ENCODE results near the gene TLCD3A. TPM values are rescaled to one million over a fixed set of nuclear protein-coding genes. Genes with fewer than 3 reads are reported as not detected.
"Not testable (repeated sequence)": the region's sequence is repeated elsewhere in the genome, so short reads cannot be mapped to it uniquely, and the experiment has no call there.

The TLCD3A gene
- total RNA-seq, 2 experiments from 2014 or later: 5.6 to 5.8 TPM

GRCh38 chr17:756010-756567, 23.7 kb downstream of the TLCD3A start:
- H3K9me3 Mint-ChIP-seq, H3K27ac Mint-ChIP-seq, H3K4me3 Mint-ChIP-seq, DNase-seq, POLR2A ChIA-PET, H3K27me3 Mint-ChIP-seq: not testable (repeated sequence)
- H3K4me1 Mint-ChIP-seq: peaks cover 15% of the 10 kb centered on the region
- CTCF ChIA-PET: interaction anchor here (1.3 kb wide), 2 partner anchors 8 to 19 kb away, joined by 3 to 6 read pairs; no protein-coding TSS in a partner anchor
- H3K36me3 Mint-ChIP-seq (ENCODE audit: low read depth): peaks cover 16% of the 10 kb centered on the region

- Mint-ChIP-seq H3K4me3 (no peak overlapping the region), H3K27ac (no peak overlapping the region), H3K4me1 (no peaks in the 10 kb centered on the region), H3K27me3 (no peaks in the 10 kb centered on the region), H3K9me3 (no peaks in the 10 kb centered on the region), H3K36me3 (ENCODE audit: low read depth) (peaks cover 29% of the 10 kb centered on the region)
- POLR2A ChIA-PET: no interaction called here
- no peak for DNase-seq
- CTCF ChIA-PET: interaction anchor here (0.9 kb wide), 1 partner anchor 172 kb away, joined by 3 read pairs; no protein-coding TSS in a partner anchor
These were observed 27.6 kb downstream of the TLCD3A start for GRCh38 chr17:759964-760363.

GRCh38 chr17:760371-760770, 28.0 kb downstream of the TLCD3A start:
- peaks cover 32% of the 10 kb centered on the region for H3K36me3 Mint-ChIP-seq (ENCODE audit: low read depth)
- no peak overlapping the region for H3K27ac Mint-ChIP-seq
- no peaks in the 10 kb centered on the region for H3K27me3 Mint-ChIP-seq
- no peaks in the 10 kb centered on the region for H3K4me1 Mint-ChIP-seq
- POLR2A ChIA-PET: no interaction called here
- H3K4me3 Mint-ChIP-seq: no peak overlapping the region
- DNase-seq: no peak
- CTCF ChIA-PET: no interaction called here
- H3K9me3 Mint-ChIP-seq: no peaks in the 10 kb centered on the region

GRCh38 chr17:767076-767475, 34.7 kb downstream of the TLCD3A start:
- H3K27ac Mint-ChIP-seq: no peak overlapping the region
- CTCF ChIA-PET: no interaction called here
- DNase-seq: no peak
- H3K36me3 Mint-ChIP-seq (ENCODE audit: low read depth): peaks cover 43% of the 10 kb centered on the region
- no peaks in the 10 kb centered on the region for H3K27me3 Mint-ChIP-seq
- no peaks in the 10 kb centered on the region for H3K4me1 Mint-ChIP-seq
- POLR2A ChIA-PET: no interaction called here
- no peak overlapping the region for H3K4me3 Mint-ChIP-seq
- H3K9me3 Mint-ChIP-seq: no peaks in the 10 kb centered on the region

GRCh38 chr17:773016-773415, 40.6 kb downstream of the TLCD3A start:
- Mint-ChIP-seq H3K36me3 (ENCODE audit: low read depth) (peaks cover 64% of the 10 kb centered on the region), H3K27ac (no peak overlapping the region)
- CTCF ChIA-PET: interaction anchor here (0.7 kb wide), 1 partner anchor 18 kb away, joined by 3 read pairs; no protein-coding TSS in a partner anchor

GRCh38 chr17:773467-774312, 41.3 kb downstream of the TLCD3A start:
- Mint-ChIP-seq H3K36me3 (ENCODE audit: low read depth) (peaks cover 71% of the 10 kb centered on the region), H3K4me1 (peaks cover 13% of the 10 kb centered on the region), H3K27me3 (no peaks in the 10 kb centered on the region), H3K9me3 (no peaks in the 10 kb centered on the region), H3K27ac (no peak overlapping the region), H3K4me3 (no peak overlapping the region)
- ChIA-PET POLR2A (no interaction called here), CTCF (no interaction called here)
- no peak for DNase-seq

More at GRCh38 chr17:773016-773415, 40.6 kb downstream of the TLCD3A start:
- POLR2A ChIA-PET: no interaction called here
- DNase-seq: no peak
- no peak overlapping the region for H3K4me3 Mint-ChIP-seq
- H3K9me3 Mint-ChIP-seq: no peaks in the 10 kb centered on the region
- H3K27me3 Mint-ChIP-seq: no peaks in the 10 kb centered on the region
- H3K4me1 Mint-ChIP-seq: peaks cover 13% of the 10 kb centered on the region

GRCh38 chr17:774313-774584, 41.9 kb downstream of the TLCD3A start:
- no peak overlapping the region for H3K4me3 Mint-ChIP-seq
- H3K9me3 Mint-ChIP-seq: no peaks in the 10 kb centered on the region
- POLR2A ChIA-PET: no interaction called here
- no peak for DNase-seq
- H3K36me3 Mint-ChIP-seq (ENCODE audit: low read depth): peaks cover 69% of the 10 kb centered on the region
- CTCF ChIA-PET: no interaction called here
- peaks cover 13% of the 10 kb centered on the region for H3K4me1 Mint-ChIP-seq
- no peak overlapping the region for H3K27ac Mint-ChIP-seq
- H3K27me3 Mint-ChIP-seq: no peaks in the 10 kb centered on the region

GRCh38 chr17:778096-778495, 45.7 kb downstream of the TLCD3A start:
- H3K36me3 Mint-ChIP-seq (ENCODE audit: low read depth): peaks cover 55% of the 10 kb centered on the region
- H3K4me3 Mint-ChIP-seq: no peak overlapping the region
- no peak overlapping the region for H3K27ac Mint-ChIP-seq
- ChIA-PET CTCF (interaction anchor here (1.0 to 1.4 kb wide), 3 partner anchors 23 to 219 kb away, joined by 3 read pairs; partner anchors contain the start of gene TIMM22), POLR2A (no interaction called here)
- H3K4me1 Mint-ChIP-seq: peaks cover 31% of the 10 kb centered on the region
- no peak for DNase-seq
- no peaks in the 10 kb centered on the region for H3K9me3 Mint-ChIP-seq
- H3K27me3 Mint-ChIP-seq: no peaks in the 10 kb centered on the region

- POLR2A ChIA-PET: no interaction called here
- Mint-ChIP-seq H3K9me3 (no peaks in the 10 kb centered on the region), H3K27me3 (no peaks in the 10 kb centered on the region), H3K4me3 (peak within 1 kb of the TSS; percentile 97), H3K4me1 (peaks cover 36% of the 10 kb centered on the region), H3K36me3 (ENCODE audit: low read depth) (peaks cover 30% of the 10 kb centered on the region), H3K27ac (peak within 1 kb of the TSS; percentile 97)
- DNase-seq: peak; percentile 94
- CTCF ChIA-PET: interaction anchor here (0.7 to 2.6 kb wide), 5 partner anchors 17 to 215 kb away, joined by 3 to 11 read pairs (median 5); partner anchors contain the start of genes NXN and TIMM22
These were observed 49.7 kb downstream of the TLCD3A start, which contains the start of the genes GLOD4 and MRM3 for GRCh38 chr17:781805-782731. TSS of gene GLOD4 (minus strand) at chr17:782280. CDS start at chr17:782255, 25 bp downstream. TSS of gene MRM3 (plus strand) at chr17:782353. CDS start at chr17:782379, 26 bp downstream.

- POLR2A ChIA-PET: no interaction called here
- Mint-ChIP-seq H3K27me3 (no peaks in the 10 kb centered on the region), H3K27ac (no peak overlapping the region), H3K9me3 (no peaks in the 10 kb centered on the region), H3K4me3 (peak overlapping the region; percentile 97), H3K4me1 (peaks cover 36% of the 10 kb centered on the region), H3K36me3 (ENCODE audit: low read depth) (peaks cover 15% of the 10 kb centered on the region)
- CTCF ChIA-PET: no interaction called here
- DNase-seq: no peak
These were observed 51.7 kb downstream of the TLCD3A start for GRCh38 chr17:784143-784542.

GRCh38 chr17:785901-786300, 53.5 kb downstream of the TLCD3A start:
- H3K4me1 Mint-ChIP-seq: peaks cover 32% of the 10 kb centered on the region
- H3K27me3 Mint-ChIP-seq, H3K9me3 Mint-ChIP-seq, DNase-seq, H3K4me3 Mint-ChIP-seq, POLR2A ChIA-PET, H3K27ac Mint-ChIP-seq: not testable (repeated sequence)
- CTCF ChIA-PET: interaction anchor here (1.6 kb wide), 1 partner anchor 210 kb away, joined by 6 read pairs; the partner anchor contains the start of gene TIMM22
- H3K36me3 Mint-ChIP-seq (ENCODE audit: low read depth): peaks cover 17% of the 10 kb centered on the region

GRCh38 chr17:787641-788221, 55.3 kb downstream of the TLCD3A start:
- Mint-ChIP-seq H3K4me1 (peaks cover 22% of the 10 kb centered on the region), H3K9me3 (no peaks in the 10 kb centered on the region), H3K36me3 (ENCODE audit: low read depth) (peaks cover 21% of the 10 kb centered on the region), H3K27ac (no peak overlapping the region), H3K4me3 (no peak overlapping the region), H3K27me3 (no peaks in the 10 kb centered on the region)
- DNase-seq: no peak
- ChIA-PET POLR2A (interaction anchor here (0.5 kb wide), 1 partner anchor 19 kb away, joined by 8 read pairs; no protein-coding TSS in a partner anchor), CTCF (interaction anchor here (0.6 to 1.2 kb wide), 3 partner anchors 193 to 291 kb away, joined by 3 to 4 read pairs (median 3); partner anchors contain the start of gene TIMM22)

Measured in activated CD4-positive, alpha-beta T cell treated with anti-CD3 and anti-CD28 coated beads, Interleukin-2, amount 10 ng/mL, durations not matched to agents 7 days and 5 days (primary cell).